SJCRH30 (cell line): Measurements from ENCODE around the gene CPEB3. TPM values are rescaled to one million over a fixed set of nuclear protein-coding genes. Genes with fewer than 3 reads are reported as not detected.
"Not testable (repeated sequence)": the region's sequence is repeated elsewhere in the genome, so short reads cannot be mapped to it uniquely, and the experiment has no call there.

Experiments used
- DNase-seq, 2 experiments: peaks; one replicate each; pipeline ENCODE4 v3.0.0-alpha.2; 2015 to 2020
- H3K27ac ChIP-seq: fragments of 250-450 bp; sonication (Bioruptor Pico); 2 replicates; pipeline ENCODE4 v1.5.1; 2020; ENCODE audit warnings: mild to moderate bottlenecking, moderate library complexity
- H3K27me3 ChIP-seq: fragments of 250-450 bp; sonication (Bioruptor Pico); 2 replicates; pipeline ENCODE4 v1.5.1; 2020; ENCODE audit warnings: mild to moderate bottlenecking, moderate library complexity
- H3K36me3 ChIP-seq: fragments of 250-450 bp; sonication (Bioruptor Pico); 2 replicates; pipeline ENCODE4 v1.5.1; 2020; ENCODE audit warnings: mild to moderate bottlenecking, moderate library complexity
- H3K4me1 ChIP-seq: fragments of 250-450 bp; sonication (Bioruptor Pico); 2 replicates; pipeline ENCODE4 v1.5.1; 2020; ENCODE audit warnings: mild to moderate bottlenecking, moderate library complexity
- H3K4me3 ChIP-seq: fragments of 250-450 bp; sonication (Bioruptor Pico); 2 replicates; pipeline ENCODE4 v1.5.1; 2020; ENCODE audit warnings: mild to moderate bottlenecking, moderate library complexity
- H3K9me3 ChIP-seq: fragments of 250-450 bp; sonication (Bioruptor Pico); replicated peaks from 2 replicates; pipeline ENCODE4 v1.5.1; 2020; ENCODE audit warnings: mild to moderate bottlenecking, moderate library complexity
- total RNA-seq: library from RNA; depleted of rRNA; stranded (reverse); fragments of >200 nt; shearing (Covaris generic); gene quantifications from 2 replicates; pipeline ENCODE4 v1.2.3, GENCODE V29; 2014

The CPEB3 gene
- total RNA-seq, 1 experiment from 2014 or later = 1.8 TPM

- no peak overlapping the region for H3K4me3 ChIP-seq
- H3K4me1 ChIP-seq = no peaks in the 10 kb centered on the region
- no peaks in the 10 kb centered on the region for H3K9me3 ChIP-seq
- H3K27ac ChIP-seq = no peak overlapping the region
- no peaks in the 10 kb centered on the region for H3K27me3 ChIP-seq
- no peaks in the 10 kb centered on the region for H3K36me3 ChIP-seq
- no peak for DNase-seq
Measured at GRCh38 chr10:92156874-92157773, 133.8 kb downstream of the CPEB3 start.

- Histone ChIP-seq H3K36me3 (no peaks in the 10 kb centered on the region), H3K27me3 (no peaks in the 10 kb centered on the region), H3K9me3 (no peaks in the 10 kb centered on the region), H3K4me3 (no peak overlapping the region), H3K27ac (no peak overlapping the region), H3K4me1 (no peaks in the 10 kb centered on the region)
- DNase-seq = no peak
Measured at GRCh38 chr10:92150823-92151222, 140.1 kb downstream of the CPEB3 start.

- H3K27me3 ChIP-seq = no peaks in the 10 kb centered on the region
- H3K4me3 ChIP-seq = no peak overlapping the region
- DNase-seq = no peak
- no peaks in the 10 kb centered on the region for H3K36me3 ChIP-seq
- H3K27ac ChIP-seq = no peak overlapping the region
- no peaks in the 10 kb centered on the region for H3K9me3 ChIP-seq
- no peaks in the 10 kb centered on the region for H3K4me1 ChIP-seq
Measured at GRCh38 chr10:92149261-92149660, 141.6 kb downstream of the CPEB3 start.

- Histone ChIP-seq H3K27me3 (no peaks in the 10 kb centered on the region), H3K27ac (no peak overlapping the region), H3K4me1 (no peaks in the 10 kb centered on the region), H3K36me3 (no peaks in the 10 kb centered on the region), H3K4me3 (no peak overlapping the region), H3K9me3 (no peaks in the 10 kb centered on the region)
- no peak for DNase-seq
Measured at GRCh38 chr10:92146781-92147180, 144.1 kb downstream of the CPEB3 start.

GRCh38 chr10:92146107-92146506 lies 144.8 kb downstream of the CPEB3 start:
- no peaks in the 10 kb centered on the region for H3K36me3 ChIP-seq
- no peak for DNase-seq
- H3K27ac ChIP-seq = no peak overlapping the region
- H3K4me3 ChIP-seq = no peak overlapping the region
- no peaks in the 10 kb centered on the region for H3K27me3 ChIP-seq
- no peaks in the 10 kb centered on the region for H3K4me1 ChIP-seq
- no peaks in the 10 kb centered on the region for H3K9me3 ChIP-seq

GRCh38 chr10:92142949-92143348 lies 147.9 kb downstream of the CPEB3 start:
- no peak for DNase-seq
- Histone ChIP-seq H3K27ac (no peak overlapping the region), H3K4me3 (no peak overlapping the region), H3K4me1 (no peaks in the 10 kb centered on the region), H3K36me3 (no peaks in the 10 kb centered on the region), H3K27me3 (no peaks in the 10 kb centered on the region), H3K9me3 (no peaks in the 10 kb centered on the region)

- Histone ChIP-seq H3K27ac (no peak overlapping the region), H3K4me1 (no peaks in the 10 kb centered on the region), H3K27me3 (no peaks in the 10 kb centered on the region), H3K9me3 (no peaks in the 10 kb centered on the region), H3K4me3 (no peak overlapping the region), H3K36me3 (no peaks in the 10 kb centered on the region)
- no peak for DNase-seq
Measured at GRCh38 chr10:92142512-92142911, 148.4 kb downstream of the CPEB3 start.

- H3K9me3 ChIP-seq, H3K4me3 ChIP-seq, DNase-seq, H3K36me3 ChIP-seq, H3K4me1 ChIP-seq, H3K27ac ChIP-seq, H3K27me3 ChIP-seq: not testable (repeated sequence)
Measured at GRCh38 chr10:92141147-92141546, 149.7 kb downstream of the CPEB3 start.

- H3K36me3 ChIP-seq, H3K4me3 ChIP-seq, H3K4me1 ChIP-seq, H3K27me3 ChIP-seq, H3K27ac ChIP-seq, H3K9me3 ChIP-seq, DNase-seq: not testable (repeated sequence)
Measured at GRCh38 chr10:92134049-92134448, 156.8 kb downstream of the CPEB3 start.

- Histone ChIP-seq H3K27me3 (no peaks in the 10 kb centered on the region), H3K4me3 (no peak overlapping the region), H3K4me1 (no peaks in the 10 kb centered on the region), H3K36me3 (no peaks in the 10 kb centered on the region), H3K9me3 (no peaks in the 10 kb centered on the region), H3K27ac (no peak overlapping the region)
- no peak for DNase-seq
Measured at GRCh38 chr10:92131275-92131820, 159.5 kb downstream of the CPEB3 start.

GRCh38 chr10:92130622-92131274 lies 160.1 kb downstream of the CPEB3 start:
- Histone ChIP-seq H3K4me1 (no peaks in the 10 kb centered on the region), H3K27me3 (no peaks in the 10 kb centered on the region), H3K36me3 (no peaks in the 10 kb centered on the region), H3K4me3 (no peak overlapping the region), H3K9me3 (no peaks in the 10 kb centered on the region), H3K27ac (no peak overlapping the region)
- DNase-seq = no peak

GRCh38 chr10:92126100-92126650 lies 164.7 kb downstream of the CPEB3 start:
- H3K27me3 ChIP-seq = no peaks in the 10 kb centered on the region
- no peaks in the 10 kb centered on the region for H3K9me3 ChIP-seq
- H3K4me3 ChIP-seq = no peak overlapping the region
- no peak overlapping the region for H3K27ac ChIP-seq
- DNase-seq = no peak
- H3K36me3 ChIP-seq = no peaks in the 10 kb centered on the region
- peaks cover 10% of the 10 kb centered on the region; the same call in 1 of the 2 replicates for H3K4me1 ChIP-seq

- H3K9me3 ChIP-seq = no peaks in the 10 kb centered on the region
- H3K27me3 ChIP-seq = no peaks in the 10 kb centered on the region
- no peak overlapping the region for H3K27ac ChIP-seq
- H3K36me3 ChIP-seq = no peaks in the 10 kb centered on the region
- no peak for DNase-seq
- H3K4me1 ChIP-seq = peaks cover 10% of the 10 kb centered on the region; the same call in 1 of the 2 replicates
- H3K4me3 ChIP-seq = no peak overlapping the region
Measured at GRCh38 chr10:92125144-92125543, 165.7 kb downstream of the CPEB3 start.

GRCh38 chr10:92124616-92125143 lies 166.2 kb downstream of the CPEB3 start:
- no peaks in the 10 kb centered on the region for H3K9me3 ChIP-seq
- H3K27ac ChIP-seq = no peak overlapping the region
- no peak for DNase-seq
- H3K4me1 ChIP-seq = peaks cover 10% of the 10 kb centered on the region; the same call in 1 of the 2 replicates
- H3K27me3 ChIP-seq = no peaks in the 10 kb centered on the region
- H3K36me3 ChIP-seq = no peaks in the 10 kb centered on the region
- no peak overlapping the region for H3K4me3 ChIP-seq

- Histone ChIP-seq H3K36me3 (no peaks in the 10 kb centered on the region), H3K27me3 (no peaks in the 10 kb centered on the region), H3K4me3 (no peak overlapping the region), H3K4me1 (peaks cover 10% of the 10 kb centered on the region; the same call in 1 of the 2 replicates), H3K27ac (no peak overlapping the region), H3K9me3 (no peaks in the 10 kb centered on the region)
- DNase-seq = no peak
Measured at GRCh38 chr10:92124020-92124419, 166.9 kb downstream of the CPEB3 start.
